ENCODE measurements around the gene SPTAN1.

DNA sequence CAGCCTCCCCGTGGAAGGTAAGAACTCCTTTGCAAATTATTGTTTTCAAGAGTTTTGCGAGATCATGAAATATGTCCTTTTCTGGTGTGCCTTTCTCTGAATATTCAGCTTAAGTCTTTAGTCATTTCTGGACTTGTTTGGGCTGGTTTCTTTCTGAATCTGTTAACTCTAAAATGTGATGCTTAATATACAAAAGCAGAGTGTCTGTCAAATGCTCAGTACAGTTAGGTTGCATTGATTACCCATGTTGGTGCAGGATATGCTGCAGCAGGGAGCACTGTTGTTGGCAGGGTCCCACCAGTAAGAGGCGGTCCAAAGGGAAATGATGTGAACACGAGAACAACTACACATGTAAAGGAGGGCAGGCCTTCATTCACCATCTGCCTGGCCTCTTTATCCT lies 47.7 kb downstream of the SPTAN1 start:
- TF ChIP-seq, protein P1, sequence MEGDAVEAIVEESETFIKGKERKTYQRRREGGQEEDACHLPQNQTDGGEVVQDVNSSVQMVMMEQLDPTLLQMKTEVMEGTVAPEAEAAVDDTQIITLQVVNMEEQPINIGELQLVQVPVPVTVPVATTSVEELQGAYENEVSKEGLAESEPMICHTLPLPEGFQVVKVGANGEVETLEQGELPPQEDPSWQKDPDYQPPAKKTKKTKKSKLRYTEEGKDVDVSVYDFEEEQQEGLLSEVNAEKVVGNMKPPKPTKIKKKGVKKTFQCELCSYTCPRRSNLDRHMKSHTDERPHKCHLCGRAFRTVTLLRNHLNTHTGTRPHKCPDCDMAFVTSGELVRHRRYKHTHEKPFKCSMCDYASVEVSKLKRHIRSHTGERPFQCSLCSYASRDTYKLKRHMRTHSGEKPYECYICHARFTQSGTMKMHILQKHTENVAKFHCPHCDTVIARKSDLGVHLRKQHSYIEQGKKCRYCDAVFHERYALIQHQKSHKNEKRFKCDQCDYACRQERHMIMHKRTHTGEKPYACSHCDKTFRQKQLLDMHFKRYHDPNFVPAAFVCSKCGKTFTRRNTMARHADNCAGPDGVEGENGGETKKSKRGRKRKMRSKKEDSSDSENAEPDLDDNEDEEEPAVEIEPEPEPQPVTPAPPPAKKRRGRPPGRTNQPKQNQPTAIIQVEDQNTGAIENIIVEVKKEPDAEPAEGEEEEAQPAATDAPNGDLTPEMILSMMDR (conservative IDR thresholded peaks at IDR 0.05), result no peak
- no peak for TF ChIP-seq ZFX (IDR thresholded peaks at IDR 0.05)
